Activated T-cell treated with anti-CD3 and anti-CD28 coated beads, Interleukin-2, amount 50 U/mL, for 24 hours (primary cell): ENCODE data around the gene FHL2.
A peak's percentile ranks its signal among the peaks of the same experiment; 100 is the strongest.
"Not testable (repeated sequence)": the region's sequence is repeated elsewhere in the genome, so short reads cannot be mapped to it uniquely, and the experiment has no call there.

Experiments
- DNase-seq: peaks from one replicate; pipeline ENCODE4 v3.0.0-alpha.2; 2020
- H3K27ac Mint-ChIP-seq: 2 replicates; pipeline ENCODE4 v1.8.0; 2020; ENCODE audit warnings: mild to moderate bottlenecking, mixed read lengths
- H3K27me3 Mint-ChIP-seq: 2 replicates; pipeline ENCODE4 v1.8.0; 2020; ENCODE audit warnings: mixed read lengths
- H3K36me3 Mint-ChIP-seq: 2 replicates; pipeline ENCODE4 v1.8.0; 2020; ENCODE audit warnings: low read depth, mixed read lengths
- H3K4me1 Mint-ChIP-seq: 2 replicates; pipeline ENCODE4 v1.8.0; 2020; ENCODE audit warnings: low read depth, mixed read lengths
- H3K4me3 Mint-ChIP-seq: 2 replicates; pipeline ENCODE4 v1.8.0; 2020; ENCODE audit warnings: mild to moderate bottlenecking, moderate library complexity, mixed read lengths
- H3K9me3 Mint-ChIP-seq: 2 replicates; pipeline ENCODE4 v1.8.0; 2020; ENCODE audit warnings: mixed read lengths

FHL2 gene

DNA sequence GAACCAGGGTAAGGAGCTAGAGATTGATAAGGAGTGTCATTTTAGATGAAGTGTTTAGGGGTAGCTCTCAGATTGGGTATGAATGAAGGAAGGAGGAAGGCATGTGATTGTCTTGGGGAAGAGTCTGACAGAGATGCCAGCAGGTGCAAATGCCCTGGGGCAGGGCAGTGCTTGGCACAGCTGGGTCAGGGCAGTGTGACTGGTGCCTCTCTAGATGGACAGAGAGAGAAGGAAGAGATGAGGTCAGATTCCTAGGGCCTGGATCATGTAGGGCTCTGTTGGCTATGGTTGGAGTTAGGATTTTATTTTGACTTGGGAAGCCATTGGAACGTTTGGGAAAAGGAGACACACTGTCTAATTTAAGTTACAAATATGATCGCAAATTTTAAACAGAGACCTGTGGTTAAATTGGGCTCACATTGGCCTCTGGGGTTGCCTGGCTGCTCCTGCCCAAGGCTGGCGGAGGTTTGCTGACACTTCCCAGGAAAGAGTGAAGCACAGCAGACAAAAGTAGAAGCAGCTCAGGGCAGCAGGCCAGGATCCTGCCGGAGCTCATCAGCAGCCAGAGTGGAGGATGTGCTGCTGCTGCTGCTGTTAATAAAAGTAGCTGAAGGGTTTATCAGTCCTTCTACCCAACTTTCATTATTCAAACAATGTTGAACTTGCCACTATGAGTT is 32.7 kb upstream of the FHL2 start:
- Mint-ChIP-seq H3K9me3 (no peaks in the 10 kb centered on the region), H3K27ac (no peak overlapping the region), H3K4me1 (peaks cover 13% of the 10 kb centered on the region), H3K27me3 (no peaks in the 10 kb centered on the region), H3K36me3 (no peaks in the 10 kb centered on the region), H3K4me3 (no peak overlapping the region)
- DNase-seq, result no peak

GRCh38 chr2:105428387-105429018 is 29.7 kb upstream of the FHL2 start:
- DNase-seq, result no peak
- H3K27me3 Mint-ChIP-seq, result peaks cover 7% of the 10 kb centered on the region
- no peaks in the 10 kb centered on the region for H3K36me3 Mint-ChIP-seq
- H3K27ac Mint-ChIP-seq, result no peak overlapping the region
- no peaks in the 10 kb centered on the region for H3K9me3 Mint-ChIP-seq
- peaks cover 20% of the 10 kb centered on the region for H3K4me1 Mint-ChIP-seq
- H3K4me3 Mint-ChIP-seq, result no peak overlapping the region

GRCh38 chr2:105427485-105427884 is 28.6 kb upstream of the FHL2 start:
- Mint-ChIP-seq H3K4me1 (peaks cover 20% of the 10 kb centered on the region), H3K27me3 (peaks cover 7% of the 10 kb centered on the region), H3K36me3 (no peaks in the 10 kb centered on the region), H3K4me3 (no peak overlapping the region), H3K9me3 (no peaks in the 10 kb centered on the region), H3K27ac (no peak overlapping the region)
- no peak for DNase-seq

DNA sequence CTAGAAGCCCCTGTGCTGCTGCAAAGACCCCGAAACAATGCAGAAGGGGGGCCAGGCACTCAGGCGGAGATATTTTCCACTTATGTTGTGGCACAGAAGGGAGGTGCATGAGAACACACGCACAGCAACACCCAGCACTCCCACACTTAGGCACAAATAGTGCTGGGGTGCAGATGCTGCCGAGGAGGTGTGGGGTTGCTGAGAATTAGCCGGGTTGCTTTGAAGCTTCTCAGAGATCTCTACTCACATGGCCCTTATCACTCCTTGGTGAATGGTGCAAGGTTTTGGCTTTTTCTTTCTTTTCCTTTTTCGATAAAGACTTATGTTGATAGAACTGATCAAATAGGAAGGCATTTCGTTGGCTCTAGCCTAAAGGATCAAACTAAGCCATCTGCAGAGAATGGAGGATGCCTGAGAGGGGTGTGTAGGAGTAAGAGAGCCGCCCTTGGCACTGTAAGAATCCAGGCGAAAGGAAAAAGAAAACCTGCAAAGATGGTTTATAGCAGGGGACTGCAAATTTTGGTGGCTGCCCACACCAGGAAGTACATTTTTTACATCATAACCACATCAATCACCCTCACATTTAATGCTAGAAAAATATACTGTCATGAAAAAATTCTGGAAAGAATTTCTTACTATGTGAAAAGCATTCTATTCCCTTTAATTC is 27.9 kb upstream of the FHL2 start:
- Mint-ChIP-seq H3K4me3 (peak overlapping the region; percentile 28), H3K27ac (no peak overlapping the region), H3K36me3 (no peaks in the 10 kb centered on the region), H3K9me3 (no peaks in the 10 kb centered on the region), H3K27me3 (peaks cover 11% of the 10 kb centered on the region), H3K4me1 (peaks cover 20% of the 10 kb centered on the region)
- no peak for DNase-seq

GRCh38 chr2:105425936-105426625 is 27.2 kb upstream of the FHL2 start:
- H3K4me1 Mint-ChIP-seq, result peaks cover 20% of the 10 kb centered on the region
- no peak for DNase-seq
- no peak overlapping the region for H3K27ac Mint-ChIP-seq
- H3K36me3 Mint-ChIP-seq, result no peaks in the 10 kb centered on the region
- H3K9me3 Mint-ChIP-seq, result no peaks in the 10 kb centered on the region
- peaks cover 11% of the 10 kb centered on the region for H3K27me3 Mint-ChIP-seq
- no peak overlapping the region for H3K4me3 Mint-ChIP-seq

DNA sequence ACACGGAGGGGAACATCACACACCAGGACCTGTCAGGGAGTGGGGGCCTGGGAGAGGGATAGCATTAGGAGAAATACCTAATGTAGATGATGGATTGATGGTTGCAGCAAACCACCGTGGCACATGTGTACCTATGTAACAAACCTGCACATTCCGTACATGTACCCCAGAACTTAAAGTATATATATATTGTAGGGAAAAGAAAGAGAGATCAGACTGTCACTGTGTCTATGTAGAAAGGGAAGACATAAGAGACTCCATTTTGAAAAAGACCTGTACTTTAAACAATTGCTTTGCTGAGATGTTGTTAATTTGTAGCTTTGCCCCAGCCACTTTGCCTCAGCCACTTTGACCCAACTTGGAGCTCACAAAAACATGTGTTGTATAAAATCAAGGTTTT is 26.0 kb upstream of the FHL2 start:
- Mint-ChIP-seq H3K27me3 (peaks cover 16% of the 10 kb centered on the region), H3K4me1 (peaks cover 20% of the 10 kb centered on the region)
- H3K9me3 Mint-ChIP-seq, H3K36me3 Mint-ChIP-seq, H3K27ac Mint-ChIP-seq, H3K4me3 Mint-ChIP-seq, DNase-seq: not testable (repeated sequence)

DNA sequence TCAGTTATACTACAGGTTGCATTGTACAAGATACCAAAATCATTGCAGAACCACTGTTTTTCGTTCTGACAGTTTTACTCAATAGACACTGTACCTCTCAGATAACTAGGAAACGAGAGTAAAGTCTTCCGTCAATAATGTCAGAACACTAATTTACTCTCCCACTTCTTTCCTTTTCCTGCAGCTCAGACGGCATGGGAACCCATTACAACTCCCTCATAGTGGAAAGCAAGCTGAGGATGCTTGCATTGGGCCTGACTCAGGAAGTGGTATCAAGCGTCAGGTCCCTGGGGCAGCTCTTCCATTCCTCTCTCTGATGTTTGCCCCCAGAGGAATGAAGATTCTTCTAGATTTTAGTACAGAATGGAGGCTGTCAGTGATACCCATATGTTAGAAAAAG is 23.9 kb upstream of the FHL2 start:
- Mint-ChIP-seq H3K27me3 (peaks cover 19% of the 10 kb centered on the region), H3K36me3 (no peaks in the 10 kb centered on the region), H3K27ac (no peak overlapping the region), H3K4me1 (peaks cover 23% of the 10 kb centered on the region), H3K4me3 (no peak overlapping the region), H3K9me3 (peaks cover 8% of the 10 kb centered on the region)
- no peak for DNase-seq

DNA sequence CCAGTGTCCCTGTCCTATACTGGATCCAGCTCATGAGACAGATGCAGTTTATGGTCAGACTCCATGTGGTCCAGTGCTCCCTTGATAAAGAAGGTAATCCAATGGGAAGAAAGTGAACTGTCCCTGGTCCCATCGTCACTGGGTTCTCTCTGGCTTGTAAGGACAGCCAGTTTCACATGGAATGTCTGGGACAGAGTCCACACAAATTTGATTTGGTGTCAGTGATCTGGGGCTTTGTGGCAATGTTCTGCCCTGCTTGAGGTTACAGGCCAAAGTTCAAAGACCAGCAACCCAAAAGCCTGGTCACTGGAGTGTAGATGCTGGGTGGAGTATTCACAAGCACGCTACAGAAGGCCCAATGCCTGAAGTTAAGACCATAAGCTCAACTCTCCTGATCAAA is 22.2 kb upstream of the FHL2 start:
- peaks cover 22% of the 10 kb centered on the region for H3K27me3 Mint-ChIP-seq
- no peak overlapping the region for H3K27ac Mint-ChIP-seq
- H3K36me3 Mint-ChIP-seq, result no peaks in the 10 kb centered on the region
- no peak overlapping the region for H3K4me3 Mint-ChIP-seq
- DNase-seq, result no peak
- H3K4me1 Mint-ChIP-seq, result peaks cover 15% of the 10 kb centered on the region
- peaks cover 8% of the 10 kb centered on the region for H3K9me3 Mint-ChIP-seq

- Mint-ChIP-seq H3K9me3 (peaks cover 8% of the 10 kb centered on the region), H3K27ac (no peak overlapping the region), H3K27me3 (peaks cover 30% of the 10 kb centered on the region), H3K36me3 (no peaks in the 10 kb centered on the region), H3K4me3 (no peak overlapping the region), H3K4me1 (peaks cover 13% of the 10 kb centered on the region)
- no peak for DNase-seq
These were observed 19.7 kb upstream of the FHL2 start for GRCh38 chr2:105418522-105418921.

DNA sequence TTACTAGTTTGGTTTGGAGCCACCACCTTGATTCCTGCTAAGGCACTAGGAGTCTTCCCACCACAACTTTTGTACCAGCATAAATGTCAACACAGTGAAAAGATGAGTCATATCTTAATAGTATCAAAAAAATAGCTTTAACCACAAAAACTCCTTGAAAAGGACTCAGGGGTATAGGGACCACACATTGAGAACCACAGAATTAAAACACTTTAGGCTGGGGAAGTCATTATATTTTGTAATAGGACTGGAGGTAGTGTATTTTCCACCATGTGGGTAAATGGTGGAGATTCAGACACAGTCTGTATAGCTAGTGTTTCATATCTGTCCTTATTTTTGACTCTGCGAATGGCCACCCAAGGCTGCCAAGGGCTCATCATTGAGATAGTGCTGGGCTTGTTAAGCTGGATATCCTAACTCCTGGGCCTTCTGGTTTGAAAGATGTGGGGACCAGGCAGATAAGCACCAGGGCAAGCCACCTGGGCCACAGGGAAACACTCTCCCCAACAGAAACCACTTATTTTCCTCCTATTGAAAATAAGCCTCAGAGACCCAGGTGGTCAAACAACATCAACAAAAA is 19.1 kb upstream of the FHL2 start:
- Mint-ChIP-seq H3K27ac (no peak overlapping the region), H3K4me1 (peaks cover 15% of the 10 kb centered on the region), H3K4me3 (no peak overlapping the region), H3K27me3 (peaks cover 32% of the 10 kb centered on the region), H3K36me3 (no peaks in the 10 kb centered on the region), H3K9me3 (peaks cover 8% of the 10 kb centered on the region)
- no peak for DNase-seq

GRCh38 chr2:105416156-105416555 is 17.3 kb upstream of the FHL2 start:
- Mint-ChIP-seq H3K4me3 (no peak overlapping the region), H3K27me3 (peaks cover 42% of the 10 kb centered on the region), H3K36me3 (no peaks in the 10 kb centered on the region)

DNA sequence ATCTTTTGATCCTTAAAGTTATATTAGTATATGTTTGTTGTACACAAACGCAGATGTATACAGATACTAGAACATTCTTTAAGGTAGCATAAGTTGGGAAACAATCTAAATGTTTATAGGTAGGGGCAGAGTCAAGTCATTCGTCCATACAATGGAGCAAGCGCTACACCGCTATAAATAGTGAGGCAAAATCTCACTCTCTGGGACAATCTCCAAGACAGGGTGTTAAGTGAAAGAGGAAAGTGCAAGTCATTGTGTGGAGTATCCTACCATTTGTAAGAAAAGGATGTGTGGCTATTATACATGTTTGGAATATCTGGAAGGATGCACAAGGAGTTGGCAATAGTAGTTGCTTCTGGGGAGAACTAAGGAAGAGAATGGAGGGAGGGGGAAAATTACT is 16.2 kb upstream of the FHL2 start:
- Mint-ChIP-seq H3K9me3 (peaks cover 4% of the 10 kb centered on the region), H3K27ac (no peak overlapping the region), H3K4me1 (peaks cover 16% of the 10 kb centered on the region), H3K27me3 (peaks cover 38% of the 10 kb centered on the region), H3K36me3 (no peaks in the 10 kb centered on the region), H3K4me3 (no peak overlapping the region)
- DNase-seq, result no peak

More at GRCh38 chr2:105416156-105416555, 17.3 kb upstream of the FHL2 start:
- no peak overlapping the region for H3K27ac Mint-ChIP-seq
- DNase-seq, result no peak
- peaks cover 16% of the 10 kb centered on the region for H3K4me1 Mint-ChIP-seq
- H3K9me3 Mint-ChIP-seq, result peaks cover 8% of the 10 kb centered on the region

GRCh38 chr2:105413206-105413605 is 14.4 kb upstream of the FHL2 start:
- Mint-ChIP-seq H3K4me1 (peaks cover 16% of the 10 kb centered on the region), H3K36me3 (no peaks in the 10 kb centered on the region), H3K9me3 (no peaks in the 10 kb centered on the region), H3K27me3 (peaks cover 39% of the 10 kb centered on the region), H3K27ac (no peak overlapping the region), H3K4me3 (no peak overlapping the region)
- no peak for DNase-seq

GRCh38 chr2:105412584-105412983 is 13.7 kb upstream of the FHL2 start:
- peaks cover 39% of the 10 kb centered on the region for H3K27me3 Mint-ChIP-seq
- no peak overlapping the region for H3K4me3 Mint-ChIP-seq
- H3K27ac Mint-ChIP-seq, result no peak overlapping the region
- H3K36me3 Mint-ChIP-seq, result no peaks in the 10 kb centered on the region
- no peak for DNase-seq
- H3K4me1 Mint-ChIP-seq, result peaks cover 11% of the 10 kb centered on the region
- no peaks in the 10 kb centered on the region for H3K9me3 Mint-ChIP-seq
